Sigmoid colon (tissue), 7 donors: ENCODE measurements around the gene P4HB. TPM values are rescaled to one million over a fixed set of nuclear protein-coding genes. Genes with fewer than 3 reads are reported as not detected.

Experiments used
- DNase-seq: peaks from one replicate; pipeline ENCODE4 v3.0.0-alpha.2; 2019
- H3K27ac ChIP-seq, 4 donors: fragments of 200-600 bp; sonication (generic); one replicate each; pipeline ENCODE4 v1.5.1; 2016 to 2019; ENCODE audit warnings: mild to moderate bottlenecking in 1 of 4
- H3K27me3 ChIP-seq, 3 donors: fragments of 200-600 bp; sonication (generic); one replicate each; pipeline ENCODE4 v1.5.1; 2019; ENCODE audit warnings: mild to moderate bottlenecking in 1 of 3
- H3K36me3 ChIP-seq, 4 donors: fragments of 200-600 bp; sonication (generic); one replicate each; pipeline ENCODE4 v1.5.1; 2016 to 2019
- H3K4me1 ChIP-seq, 4 donors: fragments of 200-600 bp; sonication (generic); one replicate each; pipeline ENCODE4 v1.5.1; 2017 to 2019
- H3K4me3 ChIP-seq, 4 donors: fragments of 200-600 bp; sonication (generic); one replicate each; pipeline ENCODE4 v1.5.1; 2017 to 2019; ENCODE audit warnings: mild to moderate bottlenecking in 2 of 4, moderate library complexity in 1 of 4
- H3K9me3 ChIP-seq, 4 donors: fragments of 200-600 bp in 3 of 4; sonication (generic) in 3 of 4; one replicate each; pipeline versions ENCODE4 v1.5.1 to v1.6.1; 2013 to 2019
- EP300 ChIP-seq, 4 donors: sonication (generic); formaldehyde crosslinking; IDR thresholded peaks; one replicate each; pipeline ENCODE4 v1.6.1; 2017; ENCODE audit warnings: antibody characterized with exemption in 4 of 4
- POLR2A ChIP-seq, 2 donors: fragments of 450-650 bp; IDR thresholded peaks; one replicate each; pipeline ENCODE4 v1.6.1; 2016; ENCODE audit warnings: antibody characterized with exemption in 2 of 2, mild to moderate bottlenecking in 2 of 2, moderate library complexity in 2 of 2
- POLR2AphosphoS5 ChIP-seq, 4 donors: sonication (generic); formaldehyde crosslinking; IDR thresholded peaks; one replicate each; pipeline ENCODE4 v1.6.1; 2017; ENCODE audit warnings: antibody characterized with exemption in 4 of 4
- WGBS, 2 donors: extraction: QIAGEN DNeasy Blood & Tissue Kit; methylation state at CpG; one replicate each; pipeline ENCODE4 v1.1.7; 2013; 5-methylcytosine and 5-hydroxymethylcytosine counted together
- intact Hi-C: fragments of 100-400 bp; cut with DNase I; formaldehyde crosslinking; loops from one replicate; pipeline ENCODE4 v1.15.1; 2023
- polyA plus RNA-seq, 3 donors: library from polyadenylated mRNA; stranded (reverse); fragments of 200-250 nt; gene quantifications; one replicate each; pipeline ENCODE4 v1.2.3, GENCODE V29; 2013
- total RNA-seq, 4 donors: library from RNA; depleted of rRNA; stranded (reverse); fragments of >200 nt; gene quantifications; one replicate each; pipeline ENCODE4 v1.1.0, GENCODE V29; 2016
- TF ChIP-seq, protein P1 (sequence below), 4 experiments: fragments of 450-650 bp in 3 of 4; fragments of 200-600 bp in 1 of 4; IDR thresholded peaks; one replicate each; pipeline ENCODE4 v1.5.1; 2016 to 2019; ENCODE audit warnings: antibody characterized with exemption in 4 of 4, mild to moderate bottlenecking in 3 of 4, moderate library complexity in 2 of 4
- donor health status: healthy with polysubstance abuse.
- donor health status: Bipolar disorder and iron deficiency.
- donor health status: healthy.

P4HB gene
- total and polyA plus RNA-seq, 7 donors, result 153 to 750 (median 237) TPM

DNA sequence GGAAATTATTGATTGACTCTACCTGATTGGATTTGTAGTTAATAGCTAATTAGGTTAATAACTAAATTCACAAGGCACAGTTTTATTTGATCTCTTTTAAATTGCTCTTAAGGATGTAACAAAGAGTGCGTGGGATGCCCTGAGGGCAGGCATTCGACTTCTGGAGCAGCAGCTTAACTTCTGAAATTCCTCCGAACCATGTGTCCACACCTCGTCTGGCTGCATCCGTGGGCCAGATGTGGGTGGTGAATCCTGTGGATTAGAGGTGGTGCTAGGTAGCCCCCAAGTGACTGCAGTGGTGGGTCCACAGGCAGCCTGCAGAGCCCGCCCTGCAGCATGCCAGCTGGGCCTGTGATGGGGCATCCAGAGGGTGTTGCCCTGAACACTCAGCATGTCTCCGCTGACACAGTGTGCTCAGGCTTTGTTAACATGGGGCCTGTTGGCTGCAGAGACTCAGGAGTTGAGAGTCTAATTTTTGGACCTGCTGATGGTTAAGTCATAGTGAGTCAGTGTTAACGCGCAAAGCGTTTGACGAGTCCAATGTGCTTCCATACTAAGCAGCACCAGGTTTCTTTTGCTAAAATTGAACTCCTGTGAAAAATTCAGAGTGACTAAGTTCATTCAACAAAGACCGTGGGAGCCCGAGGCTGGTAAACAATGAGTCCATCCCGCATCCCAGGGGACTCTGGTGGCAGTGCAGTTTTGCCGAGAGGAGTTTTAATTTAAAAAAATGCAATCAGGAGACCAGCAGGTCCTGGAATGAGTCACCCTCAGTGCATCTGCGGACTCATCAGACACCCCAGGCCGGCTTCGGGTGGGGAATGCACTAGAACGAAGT, 37.9 kb upstream of the P4HB start:
- intact Hi-C loops, result no loop called here
- Histone ChIP-seq H3K9me3 (no peaks in the 10 kb centered on the region), H3K4me1 (peaks cover 0 to 17% (median 14%) of the 10 kb centered on the region in 4 donors), H3K27ac (no peak overlapping the region), H3K36me3 (peaks cover 4 to 70% (median 34%) of the 10 kb centered on the region in 4 donors), H3K27me3 (peaks cover 4 to 24% (median 23%) of the 10 kb centered on the region in 3 donors), H3K4me3 (no peak overlapping the region)
- DNase-seq, result no peak
- WGBS, 2 donors, result 94 to 95% methylated on average over 19 of the region's 19 CpGs
- TF ChIP-seq, protein P1, sequence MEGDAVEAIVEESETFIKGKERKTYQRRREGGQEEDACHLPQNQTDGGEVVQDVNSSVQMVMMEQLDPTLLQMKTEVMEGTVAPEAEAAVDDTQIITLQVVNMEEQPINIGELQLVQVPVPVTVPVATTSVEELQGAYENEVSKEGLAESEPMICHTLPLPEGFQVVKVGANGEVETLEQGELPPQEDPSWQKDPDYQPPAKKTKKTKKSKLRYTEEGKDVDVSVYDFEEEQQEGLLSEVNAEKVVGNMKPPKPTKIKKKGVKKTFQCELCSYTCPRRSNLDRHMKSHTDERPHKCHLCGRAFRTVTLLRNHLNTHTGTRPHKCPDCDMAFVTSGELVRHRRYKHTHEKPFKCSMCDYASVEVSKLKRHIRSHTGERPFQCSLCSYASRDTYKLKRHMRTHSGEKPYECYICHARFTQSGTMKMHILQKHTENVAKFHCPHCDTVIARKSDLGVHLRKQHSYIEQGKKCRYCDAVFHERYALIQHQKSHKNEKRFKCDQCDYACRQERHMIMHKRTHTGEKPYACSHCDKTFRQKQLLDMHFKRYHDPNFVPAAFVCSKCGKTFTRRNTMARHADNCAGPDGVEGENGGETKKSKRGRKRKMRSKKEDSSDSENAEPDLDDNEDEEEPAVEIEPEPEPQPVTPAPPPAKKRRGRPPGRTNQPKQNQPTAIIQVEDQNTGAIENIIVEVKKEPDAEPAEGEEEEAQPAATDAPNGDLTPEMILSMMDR (IDR thresholded peaks at IDR 0.05), result no peak
- TF ChIP-seq POLR2A (IDR thresholded peaks at IDR 0.05) (no peak), POLR2AphosphoS5 (IDR thresholded peaks at IDR 0.05) (no peak), EP300 (IDR thresholded peaks at IDR 0.05) (no peak)

DNA sequence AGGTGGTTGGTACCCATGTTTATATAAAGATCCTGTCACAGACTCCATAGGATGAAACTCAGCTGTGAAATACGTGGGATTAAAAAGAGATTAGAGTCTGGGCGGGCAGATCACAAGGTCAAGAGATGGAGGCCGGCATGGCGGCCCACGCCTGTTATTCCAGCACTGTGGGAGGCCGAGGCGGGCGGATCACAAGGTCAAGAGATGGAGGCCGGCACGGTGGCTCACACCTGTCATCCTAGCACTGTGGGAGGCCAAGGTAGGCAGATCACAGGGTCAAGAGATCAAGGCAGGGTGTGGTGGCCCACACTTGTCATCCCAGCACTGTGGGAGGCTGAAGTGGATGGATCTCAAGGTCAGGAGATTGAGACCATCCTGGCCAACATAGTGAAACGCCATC, 35.1 kb upstream of the P4HB start:
- intact Hi-C loops, result no loop called here
- H3K36me3 ChIP-seq, result peaks cover 4 to 67% (median 34%) of the 10 kb centered on the region in 4 donors
- WGBS, 2 donors, result 93% methylated on average over 11 of the region's 11 CpGs

DNA sequence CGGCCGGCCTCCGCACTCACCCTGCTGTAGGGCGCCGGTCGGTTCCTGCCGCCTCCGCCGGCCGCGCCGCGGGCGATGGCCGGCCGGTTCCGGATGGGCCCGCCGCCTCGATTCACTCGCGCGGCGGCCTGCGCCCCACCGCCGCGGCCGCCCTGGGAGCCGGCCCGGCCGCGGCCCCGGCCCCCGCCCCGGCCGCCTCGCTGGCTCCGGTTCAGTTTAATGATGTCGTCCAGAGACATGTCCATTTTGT, 30.9 kb upstream of the P4HB start:
- H3K36me3 ChIP-seq, result peaks cover 24 to 64% (median 33%) of the 10 kb centered on the region in 4 donors

More for the DNA sequence above, 35.1 kb upstream of the P4HB start:
- DNase-seq, result no peak
- Histone ChIP-seq H3K4me1 (peaks cover 0 to 21% (median 16%) of the 10 kb centered on the region in 4 donors), H3K4me3 (no peak overlapping the region), H3K9me3 (no peaks in the 10 kb centered on the region), H3K27ac (no peak overlapping the region), H3K27me3 (no peaks in the 10 kb centered on the region)
- TF ChIP-seq, protein P1 (IDR thresholded peaks at IDR 0.05), result no peak
- TF ChIP-seq POLR2A (IDR thresholded peaks at IDR 0.05), result no peak
- no peak for TF ChIP-seq POLR2AphosphoS5 (IDR thresholded peaks at IDR 0.05)
- no peak for TF ChIP-seq EP300 (IDR thresholded peaks at IDR 0.05)

DNA sequence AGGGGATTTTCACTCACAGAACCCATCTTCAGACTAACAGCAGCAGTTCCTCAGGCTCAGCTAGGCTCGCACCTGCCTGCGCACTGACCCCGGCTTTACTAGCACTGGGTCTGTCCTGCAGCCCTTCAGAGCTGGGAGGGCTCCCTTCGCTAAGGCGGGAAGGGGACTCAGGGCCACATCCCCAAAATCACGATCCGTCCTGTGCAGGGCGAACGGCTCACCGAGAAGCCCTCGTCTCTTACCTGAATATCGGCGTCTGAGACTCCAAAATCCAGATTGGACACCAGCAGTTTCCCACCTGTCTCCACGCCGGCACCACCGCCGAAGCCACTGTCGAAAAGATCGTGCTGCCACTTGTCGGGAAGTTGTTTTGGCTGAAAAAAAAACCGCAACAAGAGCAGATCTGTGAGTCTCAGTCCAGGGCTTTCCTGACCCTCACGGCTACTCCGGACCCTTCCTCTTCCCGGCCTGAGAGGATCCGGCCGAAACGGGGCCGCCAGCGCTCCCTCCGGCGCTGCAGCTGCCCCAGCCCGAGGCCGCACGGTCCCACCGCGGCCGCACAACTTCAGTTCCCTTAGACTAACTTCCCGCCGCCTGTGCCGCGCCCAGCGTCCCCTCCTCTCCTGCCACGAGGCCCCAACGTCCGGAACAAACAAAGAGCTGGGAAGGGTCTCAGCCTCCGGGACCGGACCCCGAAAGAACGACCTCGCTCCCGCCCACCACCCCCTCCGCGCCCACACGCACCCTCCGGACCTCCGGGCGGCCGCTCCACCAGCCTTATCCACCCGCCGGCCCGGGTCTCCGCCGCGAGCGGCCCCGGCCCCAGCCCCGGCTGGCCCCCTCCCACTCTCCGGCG, 30.3 kb upstream of the P4HB start:
- intact Hi-C loops, result loop anchor here (2.0 kb wide), 1 partner anchor 20 kb away; the partner anchor contains the start of gene ARHGDIA
- peak; percentile 62 for DNase-seq
- peaks cover 0 to 32% (median 26%) of the 10 kb centered on the region in 4 donors for H3K4me1 ChIP-seq
- H3K9me3 ChIP-seq, result no peaks in the 10 kb centered on the region
- H3K27ac ChIP-seq, result peak overlapping the region; percentile 89 to 97 (median 94)
- peak overlapping the region; percentile 77 to 99 (median 90) for H3K4me3 ChIP-seq
- no peak for TF ChIP-seq POLR2A (IDR thresholded peaks at IDR 0.05)
- TF ChIP-seq EP300 (IDR thresholded peaks at IDR 0.05), result no peak
- TF ChIP-seq POLR2AphosphoS5 (IDR thresholded peaks at IDR 0.05), result no peak
- TF ChIP-seq, protein P1 (IDR thresholded peaks at IDR 0.05), result no peak
- H3K36me3 ChIP-seq, result peaks cover 27 to 64% (median 32%) of the 10 kb centered on the region in 4 donors
- H3K27me3 ChIP-seq, result no peaks in the 10 kb centered on the region
- 5 to 9% methylated on average over 69 of the region's 69 CpGs for WGBS, 2 donors

More for the DNA sequence above, 30.9 kb upstream of the P4HB start:
- H3K27me3 ChIP-seq, result no peaks in the 10 kb centered on the region
- H3K4me3 ChIP-seq, result peak overlapping the region; percentile 77 to 99 (median 90)
- peak overlapping the region; percentile 89 to 97 (median 94) for H3K27ac ChIP-seq
- no peak for DNase-seq
- intact Hi-C loops, result loop anchor here (2.0 kb wide), 1 partner anchor 20 kb away; the partner anchor contains the start of gene ARHGDIA
- WGBS, 2 donors, result 1% methylated on average over 40 of the region's 40 CpGs
- TF ChIP-seq EP300 (IDR thresholded peaks at IDR 0.05) (no peak), POLR2AphosphoS5 (IDR thresholded peaks at IDR 0.05) (no peak), POLR2A (IDR thresholded peaks at IDR 0.05) (no peak)
- TF ChIP-seq, protein P1 (IDR thresholded peaks at IDR 0.05), result no peak
- H3K4me1 ChIP-seq, result peaks cover 0 to 32% (median 26%) of the 10 kb centered on the region in 4 donors
- H3K9me3 ChIP-seq, result no peaks in the 10 kb centered on the region
